HepG2 (cell line): ENCODE data around the gene RPRML. TPM values are rescaled to one million over a fixed set of nuclear protein-coding genes. Genes with fewer than 3 reads are reported as not detected.

Experiments
- CREM ChIP-seq, 2 experiments: sonication (generic) in 1 of 2; formaldehyde crosslinking in 1 of 2; IDR thresholded peaks; 2 replicates each; pipeline versions ENCODE4 v1.4.0 to v1.6.1; 2016 to 2020; ENCODE audit warnings: antibody characterized with exemption in 1 of 2, mild to moderate bottlenecking in 1 of 2, missing genetic modification reagents in 1 of 2
- FOSL1 ChIP-seq: sonication (generic); formaldehyde crosslinking; IDR thresholded peaks from 2 replicates; pipeline ENCODE4 v1.9.0; 2021; ENCODE audit warnings: missing genetic modification reagents, borderline replicate concordance
- HOXA9 ChIP-seq: sonication (generic); formaldehyde crosslinking; IDR thresholded peaks from 2 replicates; pipeline ENCODE4 v1.8.1; 2022; ENCODE audit warnings: missing genetic modification reagents, mild to moderate bottlenecking, moderate library complexity, borderline replicate concordance
- KLF11 ChIP-seq: IDR thresholded peaks from 2 replicates; pipeline ENCODE4 v1.6.1; 2016; ENCODE audit warnings: missing compliant biosample characterization
- MTF1 ChIP-seq: sonication (generic); formaldehyde crosslinking; IDR thresholded peaks from 2 replicates; pipeline ENCODE4 v1.5.0; 2020; ENCODE audit warnings: missing genetic modification reagents
- NKX3-1 ChIP-seq: sonication (generic); formaldehyde crosslinking; IDR thresholded peaks from 2 replicates; pipeline ENCODE4 v1.5.0; 2020; ENCODE audit warnings: missing genetic modification reagents
- PRMT3 ChIP-seq: sonication (generic); formaldehyde crosslinking; IDR thresholded peaks from 2 replicates; pipeline ENCODE4 v1.8.1; 2022; ENCODE audit warnings: low read depth, mild to moderate bottlenecking, moderate library complexity, missing genetic modification reagents, borderline replicate concordance
- RBFOX2 ChIP-seq: fragments of 200-400 bp; formaldehyde crosslinking; IDR thresholded peaks from 2 replicates; pipeline ENCODE4 v1.6.1; 2017; ENCODE audit warnings: low read depth, mild to moderate bottlenecking, low read length
- RFXANK ChIP-seq: IDR thresholded peaks from 2 replicates; pipeline ENCODE4 v1.6.1; 2016
- SIN3A ChIP-seq: IDR thresholded peaks from 2 replicates; pipeline ENCODE4 v1.6.1; 2011; ENCODE audit warnings: low read depth, mild to moderate bottlenecking, control low read depth, low read length, borderline replicate concordance
- SSRP1 ChIP-seq: IDR thresholded peaks from 2 replicates; pipeline ENCODE4 v1.6.1; 2016; ENCODE audit warnings: control low read depth
- TBX2 ChIP-seq: sonication (generic); formaldehyde crosslinking; IDR thresholded peaks from 2 replicates; pipeline ENCODE4 v1.5.0; 2020; ENCODE audit warnings: missing genetic modification reagents, mild to moderate bottlenecking, borderline replicate concordance
- TEAD3 ChIP-seq: optimal IDR thresholded peaks from 2 replicates; pipeline ENCODE3; 2016; ENCODE audit warnings: borderline replicate concordance
- ZNF251 ChIP-seq: sonication (generic); formaldehyde crosslinking; IDR thresholded peaks from 2 replicates; pipeline ENCODE4 v1.9.0; 2021; ENCODE audit warnings: mild to moderate bottlenecking, missing genetic modification reagents
- ZNF335 ChIP-seq: sonication (generic); formaldehyde crosslinking; IDR thresholded peaks from 2 replicates; pipeline ENCODE4 v1.4.0; 2020; ENCODE audit warnings: missing genetic modification reagents
- ZNF383 ChIP-seq: sonication (generic); formaldehyde crosslinking; IDR thresholded peaks from 2 replicates; pipeline ENCODE4 v1.4.0; 2020; ENCODE audit warnings: missing genetic modification reagents, mild to moderate bottlenecking, borderline replicate concordance
- ZNF747 ChIP-seq: sonication (generic); formaldehyde crosslinking; IDR thresholded peaks from 2 replicates; pipeline ENCODE4 v1.8.1; 2023; ENCODE audit warnings: missing genetic modification reagents, mild to moderate bottlenecking, borderline replicate concordance
- ZSCAN20 ChIP-seq: sonication (generic); formaldehyde crosslinking; IDR thresholded peaks from 2 replicates; pipeline ENCODE4 v1.4.0; 2020; ENCODE audit warnings: missing genetic modification reagents, mild to moderate bottlenecking, borderline replicate concordance
- ZSCAN30 ChIP-seq: sonication (generic); formaldehyde crosslinking; IDR thresholded peaks from 2 replicates; pipeline ENCODE4 v1.5.0; 2020; ENCODE audit warnings: mild to moderate bottlenecking, missing genetic modification reagents
- polyA plus RNA-seq, 8 experiments: library from polyadenylated mRNA; depleted of rRNA in 3 of 8; stranded (reverse) in 7 of 8; unstranded in 1 of 8; fragments of >200 nt; fragmentation: Illumina TruSeq in 4 of 8; extraction: Trizol in 4 of 8; gene quantifications; 2 replicates each; pipeline versions ENCODE4 v1.2.1 to v1.2.3, GENCODE V29; 2011 to 2016; ENCODE audit warnings: low read depth in 4 of 8, missing spikeins in 1 of 8, mixed read lengths in 1 of 8; ENCODE audit not compliant: insufficient read depth in 1 of 8
- total RNA-seq, 5 experiments: library from RNA; depleted of rRNA; stranded (reverse); fragments of >200 nt; fragmentation: Illumina TruSeq; extraction: Trizol; gene quantifications; 2 replicates each; pipeline ENCODE4 v1.2.3, GENCODE V29; 2016; ENCODE audit warnings: low read depth in 1 of 5
- TF ChIP-seq, protein P1 (sequence below): sonication (generic); formaldehyde crosslinking; IDR thresholded peaks from 2 replicates; pipeline ENCODE4 v1.5.1; 2020; ENCODE audit warnings: mild to moderate bottlenecking, missing genetic modification reagents
- TF ChIP-seq, protein P2 (sequence below): sonication (generic); formaldehyde crosslinking; IDR thresholded peaks from 2 replicates; pipeline ENCODE4 v1.5.0; 2020; ENCODE audit warnings: mild to moderate bottlenecking, missing genetic modification reagents
- TF ChIP-seq, protein P3 (sequence below): sonication (generic); formaldehyde crosslinking; IDR thresholded peaks from 2 replicates; pipeline ENCODE4 v1.8.1; 2023; ENCODE audit warnings: mild to moderate bottlenecking, moderate library complexity, missing genetic modification reagents
- TF ChIP-seq, protein P4 (sequence below): IDR thresholded peaks from 2 replicates; pipeline ENCODE4 v1.6.1; 2016; ENCODE audit warnings: missing genetic modification reagents, missing compliant biosample characterization

Gene RPRML
- total and polyA plus RNA-seq, 2 of the 13 experiments (the other 11 are each of a cell fraction or from before 2014, with no cell fraction given) = not detected

DNA sequence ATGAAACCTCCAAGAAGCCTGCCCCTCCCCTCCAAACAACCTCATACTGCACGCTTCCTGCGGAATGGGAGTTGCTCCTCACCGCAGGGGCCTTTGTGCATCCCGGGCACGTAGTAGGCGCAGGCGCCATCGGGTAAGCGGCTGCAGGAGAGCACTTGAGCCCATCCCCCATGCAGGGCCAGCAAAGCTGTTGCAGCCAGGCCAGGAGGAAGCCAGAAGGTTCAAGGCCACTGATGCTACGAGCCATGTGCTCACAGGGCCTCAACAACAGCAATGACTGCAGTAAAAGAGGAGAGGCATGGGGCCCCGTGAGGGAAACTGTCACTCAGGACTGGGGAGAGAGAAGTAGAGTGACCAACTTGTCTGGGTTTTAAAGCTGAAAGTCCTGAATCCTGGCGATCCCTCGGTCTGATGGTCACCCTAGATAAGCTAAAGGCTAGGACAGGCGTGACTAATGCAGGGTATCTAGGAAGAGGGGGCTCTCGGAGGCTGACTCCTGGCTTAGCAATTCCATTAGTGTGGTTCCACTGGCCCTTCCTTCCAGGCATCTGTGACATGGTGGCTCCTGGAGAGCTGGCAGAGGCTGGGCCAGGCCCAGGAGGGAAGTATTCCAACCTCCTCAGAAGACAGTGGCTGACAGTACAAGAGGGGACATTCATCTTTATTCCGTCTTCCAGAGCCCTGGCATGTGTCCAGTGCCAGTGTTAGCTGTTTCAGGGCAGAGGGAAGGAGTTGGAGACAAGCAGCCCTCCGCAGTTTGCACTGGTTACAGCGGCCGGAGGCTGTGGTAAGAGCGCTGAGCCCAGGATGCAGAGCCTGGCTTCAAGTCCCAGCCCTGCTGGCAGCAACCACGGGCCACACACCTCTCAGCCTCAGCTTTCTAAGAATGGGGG lies 35.3 kb downstream of the RPRML start (continued):
- TF ChIP-seq MTF1 (CRISPR knock-in tag) = peak; percentile 62; the same call in 1 of the 2 replicates
- no peak for TF ChIP-seq ZSCAN30 (CRISPR knock-in tag)
- TF ChIP-seq, protein P1, sequence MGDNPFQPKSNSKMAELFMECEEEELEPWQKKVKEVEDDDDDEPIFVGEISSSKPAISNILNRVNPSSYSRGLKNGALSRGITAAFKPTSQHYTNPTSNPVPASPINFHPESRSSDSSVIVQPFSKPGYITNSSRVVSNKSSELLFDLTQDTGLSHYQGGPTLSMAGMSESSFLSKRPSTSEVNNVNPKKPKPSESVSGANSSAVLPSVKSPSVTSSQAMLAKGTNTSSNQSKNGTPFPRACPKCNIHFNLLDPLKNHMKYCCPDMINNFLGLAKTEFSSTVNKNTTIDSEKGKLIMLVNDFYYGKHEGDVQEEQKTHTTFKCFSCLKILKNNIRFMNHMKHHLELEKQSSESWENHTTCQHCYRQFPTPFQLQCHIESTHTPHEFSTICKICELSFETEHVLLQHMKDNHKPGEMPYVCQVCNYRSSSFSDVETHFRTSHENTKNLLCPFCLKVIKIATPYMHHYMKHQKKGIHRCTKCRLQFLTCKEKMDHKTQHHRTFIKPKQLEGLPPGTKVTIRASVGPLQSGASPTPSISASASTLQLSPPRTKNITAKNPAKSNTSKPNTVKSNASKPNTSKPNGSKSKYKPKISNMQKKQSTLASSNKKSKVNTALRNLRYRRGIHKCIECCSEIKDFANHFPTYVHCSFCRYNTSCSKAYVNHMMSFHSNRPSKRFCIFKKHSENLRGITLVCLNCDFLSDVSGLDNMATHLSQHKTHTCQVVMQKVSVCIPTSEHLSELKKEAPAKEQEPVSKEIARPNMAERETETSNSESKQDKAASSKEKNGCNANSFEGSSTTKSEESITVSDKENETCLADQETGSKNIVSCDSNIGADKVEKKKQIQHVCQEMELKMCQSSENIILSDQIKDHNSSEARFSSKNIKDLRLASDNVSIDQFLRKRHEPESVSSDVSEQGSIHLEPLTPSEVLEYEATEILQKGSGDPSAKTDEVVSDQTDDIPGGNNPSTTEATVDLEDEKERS (CRISPR knock-in tag) = peak; percentile 87; the same call in 1 of the 2 replicates
- TF ChIP-seq, protein P2, sequence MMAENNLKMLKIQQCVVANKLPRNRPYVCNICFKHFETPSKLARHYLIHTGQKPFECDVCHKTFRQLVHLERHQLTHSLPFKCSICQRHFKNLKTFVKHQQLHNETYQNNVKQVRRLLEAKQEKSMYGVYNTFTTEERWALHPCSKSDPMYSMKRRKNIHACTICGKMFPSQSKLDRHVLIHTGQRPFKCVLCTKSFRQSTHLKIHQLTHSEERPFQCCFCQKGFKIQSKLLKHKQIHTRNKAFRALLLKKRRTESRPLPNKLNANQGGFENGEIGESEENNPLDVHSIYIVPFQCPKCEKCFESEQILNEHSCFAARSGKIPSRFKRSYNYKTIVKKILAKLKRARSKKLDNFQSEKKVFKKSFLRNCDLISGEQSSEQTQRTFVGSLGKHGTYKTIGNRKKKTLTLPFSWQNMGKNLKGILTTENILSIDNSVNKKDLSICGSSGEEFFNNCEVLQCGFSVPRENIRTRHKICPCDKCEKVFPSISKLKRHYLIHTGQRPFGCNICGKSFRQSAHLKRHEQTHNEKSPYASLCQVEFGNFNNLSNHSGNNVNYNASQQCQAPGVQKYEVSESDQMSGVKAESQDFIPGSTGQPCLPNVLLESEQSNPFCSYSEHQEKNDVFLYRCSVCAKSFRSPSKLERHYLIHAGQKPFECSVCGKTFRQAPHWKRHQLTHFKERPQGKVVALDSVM (CRISPR knock-in tag) = peak; percentile 29
- TF ChIP-seq CREM (IDR thresholded peaks at IDR 0.05) = peak; percentile 74; the same call in 1 of the 2 replicates
- TF ChIP-seq CREM (CRISPR knock-in tag; IDR thresholded peaks at IDR 0.05) = no peak
- no peak; the same call in 1 of the 2 replicates for TF ChIP-seq RFXANK
- TF ChIP-seq FOSL1 (CRISPR knock-in tag) = no peak
- peak; percentile 68; the same call in 1 of the 2 replicates for TF ChIP-seq SIN3A
- peak; percentile 76; the same call in 1 of the 2 replicates for TF ChIP-seq PRMT3 (CRISPR knock-in tag)
- no peak for TF ChIP-seq ZSCAN20 (CRISPR knock-in tag)
- no peak; the same call in 1 of the 2 replicates for TF ChIP-seq SSRP1 (CRISPR knock-in tag)
- TF ChIP-seq ZNF747 (CRISPR knock-in tag) = peak; percentile 66; the same call in 1 of the 2 replicates
- TF ChIP-seq KLF11 (CRISPR knock-in tag) = peak; percentile 82
- 0 out of 2 replicates have a peak, but pooled peaks have one; percentile 55 for TF ChIP-seq ZNF251 (CRISPR knock-in tag)
- peak; percentile 92 for TF ChIP-seq TBX2 (CRISPR knock-in tag)
- no peak for TF ChIP-seq RBFOX2
- TF ChIP-seq, protein P3, sequence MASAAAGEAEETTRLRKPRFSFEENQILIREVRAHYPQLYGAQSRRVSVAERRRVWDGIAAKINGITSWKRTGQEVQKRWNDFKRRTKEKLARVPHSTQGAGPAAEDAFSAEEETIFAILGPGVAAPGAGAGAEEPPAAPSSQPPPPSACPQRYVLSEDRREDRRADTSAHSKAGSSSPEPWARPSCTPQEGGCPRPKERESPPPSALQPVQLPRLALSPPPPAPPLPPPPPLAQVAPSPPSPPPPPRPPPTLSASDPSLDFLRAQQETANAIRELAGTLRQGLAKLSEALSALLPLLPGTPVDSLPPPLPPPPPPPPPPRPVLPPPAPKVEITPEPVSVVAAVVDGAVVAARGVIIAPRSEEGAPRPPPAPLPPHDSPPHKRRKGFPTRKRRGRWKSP (CRISPR knock-in tag) = peak; percentile 85
- peak; percentile 95 for TF ChIP-seq ZNF335 (CRISPR knock-in tag)
- peak; percentile 92 for TF ChIP-seq NKX3-1 (CRISPR knock-in tag)
- TF ChIP-seq, protein P4, sequence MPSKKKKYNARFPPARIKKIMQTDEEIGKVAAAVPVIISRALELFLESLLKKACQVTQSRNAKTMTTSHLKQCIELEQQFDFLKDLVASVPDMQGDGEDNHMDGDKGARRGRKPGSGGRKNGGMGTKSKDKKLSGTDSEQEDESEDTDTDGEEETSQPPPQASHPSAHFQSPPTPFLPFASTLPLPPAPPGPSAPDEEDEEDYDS (CRISPR knock-in tag) = peak; percentile 74
- TF ChIP-seq ZNF383 (CRISPR knock-in tag) = peak; percentile 99
- TF ChIP-seq TEAD3 (CRISPR knock-in tag) = peak; percentile 70
- peak; percentile 95 for TF ChIP-seq HOXA9 (CRISPR knock-in tag)
